ENCODE measurements around the gene CAV2. TPM values are rescaled to one million over a fixed set of nuclear protein-coding genes. Genes with fewer than 3 reads are reported as not detected.

The CAV2 gene
- polyA plus RNA-seq, 1 donor: 50.1 TPM

DNA sequence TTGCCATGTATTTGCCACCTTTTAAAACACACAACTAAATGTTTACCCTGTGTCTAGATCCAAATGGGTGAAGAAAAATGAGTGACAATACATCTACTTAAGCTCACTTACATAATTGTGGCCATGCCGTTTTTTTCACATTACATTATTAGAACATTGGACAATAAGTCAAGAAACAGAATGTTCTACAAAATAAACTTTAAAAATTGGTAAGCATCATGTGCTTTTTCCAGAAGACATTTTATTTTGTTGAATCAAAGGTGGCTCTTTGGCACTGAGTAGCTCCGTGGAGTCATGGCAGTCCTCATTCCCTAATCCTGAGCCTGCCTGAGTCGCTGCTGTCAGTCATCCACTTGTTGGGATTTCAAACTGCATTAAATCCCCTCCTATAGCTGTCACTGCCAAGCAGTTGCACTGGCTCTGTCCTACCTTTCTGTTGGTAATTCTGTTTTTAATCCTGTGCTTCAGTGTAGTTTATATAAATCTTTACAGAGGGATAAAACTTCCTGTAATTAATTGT is 57.6 kb downstream of the CAV2 start:
- DNase-seq: no peak
- Histone ChIP-seq H3K27ac (ENCODE audit: low read length) (no peak overlapping the region), H3K36me3 (ENCODE audit: control insufficient read depth, insufficient read depth, low read length) (no peaks in the 10 kb centered on the region), H3K4me3 (ENCODE audit: low read length) (no peak overlapping the region), H3K4me1 (ENCODE audit: control insufficient read depth, insufficient read depth, low read length) (no peaks in the 10 kb centered on the region), H3K27me3 (ENCODE audit: control insufficient read depth, insufficient read depth, low read length) (no peaks in the 10 kb centered on the region), H3K9me3 (ENCODE audit: control insufficient read depth, low read depth, low read length) (no peaks in the 10 kb centered on the region)
- WGBS (ENCODE audit: insufficient coverage, low lambda C conversion rate): 92% methylated on average over 2 of the region's 3 CpGs

DNA sequence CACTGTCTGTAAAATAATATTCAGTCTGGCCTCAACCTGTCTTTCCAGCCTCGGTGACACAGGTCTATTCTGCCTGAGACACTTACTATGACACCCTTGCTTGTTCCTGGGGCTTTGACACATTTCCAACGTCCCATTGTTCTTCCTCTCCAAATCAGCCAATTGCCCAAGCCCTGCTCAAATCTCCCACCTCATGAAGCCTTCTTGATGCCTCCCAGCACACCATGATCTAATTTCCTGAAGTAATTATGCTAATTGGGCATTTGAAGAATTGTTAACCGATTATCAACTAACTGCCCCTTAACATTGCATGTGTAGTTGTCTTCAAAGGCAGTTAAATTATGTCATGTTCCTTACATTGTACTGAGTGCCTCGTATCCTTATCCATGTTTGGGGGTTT is 58.4 kb downstream of the CAV2 start:
- Histone ChIP-seq H3K4me3 (ENCODE audit: low read length) (no peak overlapping the region), H3K4me1 (ENCODE audit: control insufficient read depth, insufficient read depth, low read length) (no peaks in the 10 kb centered on the region), H3K27me3 (ENCODE audit: control insufficient read depth, insufficient read depth, low read length) (no peaks in the 10 kb centered on the region), H3K27ac (ENCODE audit: low read length) (no peak overlapping the region), H3K36me3 (ENCODE audit: control insufficient read depth, insufficient read depth, low read length) (no peaks in the 10 kb centered on the region), H3K9me3 (ENCODE audit: control insufficient read depth, low read depth, low read length) (no peaks in the 10 kb centered on the region)
- WGBS (ENCODE audit: insufficient coverage, low lambda C conversion rate): 100% methylated on average over 1 of the region's 4 CpGs
- no peak for DNase-seq

Other genes with a start within 250 kb of the CAV2 start
- 100 TPM for gene CAV1, start 25.3 kb downstream of the CAV2 start, polyA plus RNA-seq
- 10.6 TPM for gene MET, start 172.5 kb downstream of the CAV2 start, polyA plus RNA-seq

Measured in large intestine (tissue), 3 donors.